ENCODE data around the gene NFIC.
A peak's percentile ranks its signal among the peaks of the same experiment; 100 is the strongest.

Gene NFIC

GRCh38 chr19:3471954-3472655, 105.7 kb downstream of the NFIC start:
- no peaks in the 10 kb centered on the region for H3K27me3 ChIP-seq (ENCODE audit: insufficient read depth, low read length, poor library complexity)
- H3K4me2 ChIP-seq (ENCODE audit: insufficient read depth, low read length) = no peak overlapping the region
- H3K4me1 ChIP-seq (ENCODE audit: insufficient read depth, low read length) = no peaks in the 10 kb centered on the region
- TF ChIP-seq EZH2 (IDR thresholded peaks at IDR 0.05; ENCODE audit: borderline replicate concordance, low read depth, low read length, severe bottlenecking) (no peak), CTCF (IDR thresholded peaks at IDR 0.05; ENCODE audit: borderline replicate concordance, extremely low read depth, low read length, poor library complexity, severe bottlenecking) (peak; percentile 89)
- no peak overlapping the region for H3K9ac ChIP-seq (ENCODE audit: low read depth, low read length)
- 0 out of 2 replicates have a peak, but pooled peaks cover 5% of the 10 kb centered on the region for H4K20me1 ChIP-seq (ENCODE audit: insufficient read depth, low read length)
- H3K36me3 ChIP-seq (ENCODE audit: insufficient read depth, low read length) = no peaks in the 10 kb centered on the region; the same call in none of the 2 replicates
- peak; percentile 57 for DNase-seq
- ATAC-seq (ENCODE audit: insufficient read depth, low read depth) = peak; percentile 57; the same call in 1 of the 3 replicates
- peak overlapping the region; percentile 10; the same call in 1 of the 2 replicates for H3K27ac ChIP-seq (ENCODE audit: low read length)
- H3K79me2 ChIP-seq (ENCODE audit: insufficient read depth, low read length) = no peaks in the 10 kb centered on the region
- no peak overlapping the region for H3K4me3 ChIP-seq (ENCODE audit: low read depth in 1 of 2, low read length in 2 of 2)
- H2AFZ ChIP-seq (ENCODE audit: low read depth, low read length) = no peak overlapping the region
- peaks cover 4% of the 10 kb centered on the region for H3K9me3 ChIP-seq (ENCODE audit: insufficient read depth, low read length, severe bottlenecking)

GRCh38 chr19:3474010-3474409, 107.6 kb downstream of the NFIC start:
- H3K79me2 ChIP-seq (ENCODE audit: insufficient read depth, low read length) = no peaks in the 10 kb centered on the region
- H3K27me3 ChIP-seq (ENCODE audit: insufficient read depth, low read length, poor library complexity) = no peaks in the 10 kb centered on the region
- no peak overlapping the region for H2AFZ ChIP-seq (ENCODE audit: low read depth, low read length)
- H3K9ac ChIP-seq (ENCODE audit: low read depth, low read length) = no peak overlapping the region
- H3K4me2 ChIP-seq (ENCODE audit: insufficient read depth, low read length) = no peak overlapping the region
- no peaks in the 10 kb centered on the region for H3K9me3 ChIP-seq (ENCODE audit: insufficient read depth, low read length, severe bottlenecking)
- H3K27ac ChIP-seq (ENCODE audit: low read length) = no peak overlapping the region
- H3K4me3 ChIP-seq (ENCODE audit: low read depth in 1 of 2, low read length in 2 of 2) = no peak overlapping the region
- TF ChIP-seq EZH2 (IDR thresholded peaks at IDR 0.05; ENCODE audit: borderline replicate concordance, low read depth, low read length, severe bottlenecking) (no peak), CTCF (IDR thresholded peaks at IDR 0.05; ENCODE audit: borderline replicate concordance, extremely low read depth, low read length, poor library complexity, severe bottlenecking) (no peak)
- DNase-seq (no peak), ATAC-seq (ENCODE audit: insufficient read depth, low read depth) (no peak)
- peaks cover 14% of the 10 kb centered on the region for H3K4me1 ChIP-seq (ENCODE audit: insufficient read depth, low read length)
- no peaks in the 10 kb centered on the region; the same call in 1 of the 2 replicates for H3K36me3 ChIP-seq (ENCODE audit: insufficient read depth, low read length)
- H4K20me1 ChIP-seq (ENCODE audit: insufficient read depth, low read length) = 0 out of 2 replicates have a peak, but pooled peaks cover 5% of the 10 kb centered on the region

GRCh38 chr19:3474614-3475013, 108.2 kb downstream of the NFIC start:
- Histone ChIP-seq H3K4me1 (ENCODE audit: insufficient read depth, low read length) (peaks cover 20% of the 10 kb centered on the region), H3K79me2 (ENCODE audit: insufficient read depth, low read length) (no peaks in the 10 kb centered on the region), H3K4me3 (ENCODE audit: low read depth in 1 of 2, low read length in 2 of 2) (no peak overlapping the region), H3K27ac (ENCODE audit: low read length) (no peak overlapping the region), H2AFZ (ENCODE audit: low read depth, low read length) (no peak overlapping the region), H3K4me2 (ENCODE audit: insufficient read depth, low read length) (no peak overlapping the region), H3K9me3 (ENCODE audit: insufficient read depth, low read length, severe bottlenecking) (no peaks in the 10 kb centered on the region), H3K9ac (ENCODE audit: low read depth, low read length) (no peak overlapping the region), H3K27me3 (ENCODE audit: insufficient read depth, low read length, poor library complexity) (no peaks in the 10 kb centered on the region), H4K20me1 (ENCODE audit: insufficient read depth, low read length) (0 out of 2 replicates have a peak, but pooled peaks cover 5% of the 10 kb centered on the region), H3K36me3 (ENCODE audit: insufficient read depth, low read length) (no peaks in the 10 kb centered on the region; the same call in 1 of the 2 replicates)
- DNase-seq (no peak), ATAC-seq (ENCODE audit: insufficient read depth, low read depth) (no peak)
- no peak for TF ChIP-seq EZH2 (IDR thresholded peaks at IDR 0.05; ENCODE audit: borderline replicate concordance, low read depth, low read length, severe bottlenecking)
- TF ChIP-seq CTCF (IDR thresholded peaks at IDR 0.05; ENCODE audit: borderline replicate concordance, extremely low read depth, low read length, poor library complexity, severe bottlenecking) = no peak

All from DND-41 (cell line).